GM12878 (cell line): ENCODE results near the gene AIFM3.
"Not testable (repeated sequence)": the region's sequence is repeated elsewhere in the genome, so short reads cannot be mapped to it uniquely, and the experiment has no call there.

Experiments
- GABPA ChIP-seq: IDR thresholded peaks from 2 replicates; pipeline ENCODE4 v1.6.1; 2014; ENCODE audit warnings: antibody characterized with exemption, low read depth, mild to moderate bottlenecking, inconsistent platforms
- POLR2AphosphoS5 ChIP-seq: IDR thresholded peaks from 2 replicates; pipeline ENCODE4 v1.6.1; 2011; ENCODE audit warnings: mild to moderate bottlenecking, low read length, inconsistent platforms
- YY1 ChIP-seq: IDR thresholded peaks from 2 replicates; pipeline ENCODE4 v1.6.1; 2011; ENCODE audit warnings: low read depth, mild to moderate bottlenecking, low read length

GRCh38 chr22:20939457-20940185 is 27.4 kb upstream of the AIFM3 start:
- TF ChIP-seq YY1, GABPA, POLR2AphosphoS5: not testable (repeated sequence)
